IPS-11a (cell line): ENCODE results near the gene PTGDR.

ENCODE experiments used
- H3K4me3 ChIP-seq: one replicate; pipeline ENCODE4 v1.5.1; 2013; ENCODE audit warnings: low read depth, low read length, control low read depth

PTGDR gene

DNA sequence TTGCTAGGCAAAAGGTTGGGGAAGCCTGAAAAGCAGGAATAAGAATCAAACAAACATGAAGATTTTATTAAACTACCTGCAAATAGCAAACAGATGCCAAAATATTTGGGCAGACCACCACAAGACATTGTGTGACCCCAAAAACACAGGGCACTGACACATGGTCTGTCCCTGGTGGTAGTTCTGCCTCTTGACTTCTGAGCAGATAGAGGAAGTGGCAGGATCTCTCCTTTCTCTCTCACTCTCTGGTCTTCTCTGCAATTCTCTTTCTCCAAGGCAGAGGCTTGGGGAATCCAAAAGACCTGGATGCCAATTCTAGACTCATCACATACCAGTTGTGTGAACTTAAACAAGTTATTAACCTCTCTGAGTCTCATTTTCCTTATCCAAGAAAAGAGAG is 4.3 kb upstream of the PTGDR start:
- no peak overlapping the region for H3K4me3 ChIP-seq

DNA sequence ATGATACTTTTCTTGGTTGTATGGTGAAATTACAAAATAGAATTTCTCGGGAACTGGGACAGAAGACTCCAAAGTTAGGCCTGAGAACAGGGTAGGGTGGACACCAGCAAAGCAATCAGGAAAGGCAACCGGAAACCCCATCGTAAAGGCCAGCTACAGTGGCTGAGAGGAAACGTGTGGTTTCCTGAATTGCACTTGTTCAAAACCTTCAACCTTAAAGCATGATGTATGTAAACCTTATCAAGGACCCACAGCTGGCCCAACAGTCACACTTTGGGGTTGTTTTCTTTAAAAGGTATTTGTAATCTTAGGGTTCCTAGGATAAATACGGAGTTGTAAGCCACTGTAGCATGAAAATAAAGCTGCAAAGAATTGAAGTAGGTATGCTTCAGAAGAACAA is 2.2 kb upstream of the PTGDR start:
- H3K4me3 ChIP-seq: no peak overlapping the region

DNA sequence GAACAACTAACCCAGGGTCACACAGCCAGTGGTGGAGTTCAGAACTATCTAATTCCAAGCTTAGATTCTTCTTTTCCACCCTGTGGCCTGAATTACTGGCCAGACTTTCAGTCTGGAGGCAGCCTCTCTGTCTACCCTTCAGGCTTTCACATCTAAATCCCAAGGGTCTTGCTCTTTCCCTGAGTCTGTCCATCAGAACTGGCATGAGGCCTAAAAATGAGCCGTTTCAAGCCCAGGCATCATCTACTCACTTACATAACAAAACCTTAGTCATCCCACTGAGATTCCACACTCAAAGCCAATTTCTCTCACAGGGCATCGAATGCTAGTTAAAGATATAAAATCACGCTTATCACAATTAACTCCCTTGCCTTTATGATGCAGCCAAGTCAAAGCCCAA is 1.3 kb upstream of the PTGDR start:
- H3K4me3 ChIP-seq: no peak overlapping the region

DNA sequence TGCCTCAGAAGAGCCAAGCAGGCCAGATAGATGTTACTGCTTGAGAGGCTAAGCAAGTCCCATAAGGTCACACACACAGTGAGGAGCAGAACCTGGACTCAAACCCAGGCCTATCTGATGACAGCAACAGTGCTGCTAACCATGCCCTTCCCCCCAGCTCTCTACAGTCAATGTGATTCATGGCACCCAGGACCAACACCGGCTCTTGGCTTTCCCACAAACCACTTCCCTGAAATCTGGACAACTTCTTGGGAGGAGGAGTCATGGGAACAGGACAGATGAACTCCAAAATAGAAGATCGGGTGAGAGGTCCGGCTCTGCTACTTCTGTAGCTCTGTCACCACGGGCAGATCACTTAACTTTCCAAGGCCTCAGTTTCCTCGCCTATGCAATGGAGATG is 716 bp upstream of the PTGDR start:
- H3K4me3 ChIP-seq: no peak overlapping the region

DNA sequence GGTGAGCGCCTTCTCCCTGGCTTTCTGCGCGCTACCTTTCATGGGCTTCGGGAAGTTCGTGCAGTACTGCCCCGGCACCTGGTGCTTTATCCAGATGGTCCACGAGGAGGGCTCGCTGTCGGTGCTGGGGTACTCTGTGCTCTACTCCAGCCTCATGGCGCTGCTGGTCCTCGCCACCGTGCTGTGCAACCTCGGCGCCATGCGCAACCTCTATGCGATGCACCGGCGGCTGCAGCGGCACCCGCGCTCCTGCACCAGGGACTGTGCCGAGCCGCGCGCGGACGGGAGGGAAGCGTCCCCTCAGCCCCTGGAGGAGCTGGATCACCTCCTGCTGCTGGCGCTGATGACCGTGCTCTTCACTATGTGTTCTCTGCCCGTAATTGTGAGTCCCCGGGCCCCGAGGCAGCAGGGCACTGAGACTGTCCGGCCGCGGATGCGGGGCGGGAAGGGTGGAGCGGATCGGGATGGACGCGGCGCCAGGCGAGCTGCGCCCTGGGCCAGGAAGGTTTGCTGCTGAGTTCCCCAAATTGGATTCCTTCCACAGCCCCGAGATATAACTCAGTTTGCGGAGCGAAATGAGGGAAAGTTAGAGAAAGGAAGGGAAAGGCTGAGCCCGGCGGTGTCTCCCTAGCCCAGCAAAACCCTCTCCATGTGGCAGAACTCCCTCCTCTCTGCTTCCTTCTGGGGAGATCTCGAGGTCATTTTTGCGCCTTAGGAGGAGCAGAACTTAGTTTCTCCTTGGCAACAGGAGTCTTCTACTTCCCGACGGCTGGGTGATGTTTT is 972 bp downstream of the PTGDR start:
- H3K4me3 ChIP-seq: peak overlapping the region; percentile 44

DNA sequence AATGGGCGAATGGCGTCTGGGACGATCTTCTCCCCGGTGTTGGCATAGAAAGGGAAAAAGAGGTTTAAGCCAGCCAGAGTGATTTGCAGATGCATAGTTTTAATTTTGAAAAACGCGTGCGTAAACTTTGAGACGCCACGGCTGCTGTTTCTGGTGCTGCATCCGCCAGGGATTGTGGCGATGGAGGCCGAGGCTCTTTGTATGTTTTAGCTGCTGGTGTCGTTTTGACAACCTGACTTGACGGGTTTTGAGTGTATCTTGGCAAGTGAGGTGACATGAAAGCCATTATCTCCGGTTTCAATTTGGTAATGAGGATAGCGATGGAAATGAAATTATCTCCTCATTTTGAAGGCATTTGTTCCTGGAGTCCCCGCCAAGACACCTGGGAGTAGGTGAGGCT is 1.6 kb downstream of the PTGDR start:
- no peak overlapping the region for H3K4me3 ChIP-seq

DNA sequence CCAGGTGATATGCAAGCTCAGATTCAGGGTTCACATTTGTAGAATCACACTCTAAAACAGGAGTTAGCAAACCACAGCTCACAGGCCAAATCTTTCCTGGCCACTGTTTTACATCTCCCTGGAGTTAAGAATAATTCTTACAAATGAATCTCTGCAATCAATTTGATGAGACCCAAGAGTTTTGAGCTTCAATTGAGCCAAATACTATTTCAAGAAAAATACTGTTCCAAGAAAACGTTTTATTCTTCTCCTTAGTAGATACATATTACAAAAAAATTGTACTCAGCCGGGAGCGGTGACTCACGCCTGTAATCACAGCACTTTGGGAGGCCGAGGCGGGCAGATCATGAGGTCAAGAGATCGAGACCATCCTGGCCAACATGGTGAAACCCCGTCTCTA is 2.5 kb downstream of the PTGDR start:
- no peak overlapping the region for H3K4me3 ChIP-seq

DNA sequence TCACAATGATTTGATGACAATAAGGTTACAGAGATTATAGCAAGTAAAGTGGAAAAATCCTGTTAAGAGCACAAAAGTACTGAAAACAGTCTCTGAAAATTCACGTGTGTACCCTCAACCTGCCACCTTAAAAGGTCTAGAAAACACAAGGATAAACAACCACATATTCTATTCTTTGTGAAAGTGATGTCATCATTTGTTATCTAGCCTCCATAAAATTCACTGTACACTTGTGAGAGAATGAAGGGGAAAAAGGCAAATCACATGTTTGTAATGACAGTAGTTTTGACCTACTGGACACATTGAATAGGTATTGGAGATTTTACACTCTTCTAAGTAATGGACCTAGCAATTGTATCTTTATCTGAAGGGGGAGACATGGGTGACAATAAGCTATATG is 4.0 kb downstream of the PTGDR start:
- no peak overlapping the region for H3K4me3 ChIP-seq

DNA sequence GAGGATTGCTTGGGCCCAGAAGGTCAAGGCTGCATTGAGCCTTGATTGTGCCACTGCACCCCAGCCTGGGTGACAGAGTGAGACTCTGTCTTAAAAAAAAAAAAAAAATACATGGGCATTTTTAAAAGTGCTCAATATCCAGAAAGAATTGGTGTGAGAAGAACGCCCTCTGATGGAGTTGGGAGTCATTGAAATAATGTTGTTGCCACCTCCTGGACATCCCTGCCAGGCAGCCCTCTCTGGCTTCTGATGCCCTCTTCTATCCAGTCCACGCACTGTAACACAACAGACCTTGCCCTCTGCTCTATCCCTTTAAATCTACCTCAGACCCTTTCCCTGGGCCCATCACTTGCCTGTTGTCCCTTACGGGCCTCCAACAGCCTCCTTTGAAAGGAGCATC is 4.9 kb downstream of the PTGDR start:
- H3K4me3 ChIP-seq: no peak overlapping the region

DNA sequence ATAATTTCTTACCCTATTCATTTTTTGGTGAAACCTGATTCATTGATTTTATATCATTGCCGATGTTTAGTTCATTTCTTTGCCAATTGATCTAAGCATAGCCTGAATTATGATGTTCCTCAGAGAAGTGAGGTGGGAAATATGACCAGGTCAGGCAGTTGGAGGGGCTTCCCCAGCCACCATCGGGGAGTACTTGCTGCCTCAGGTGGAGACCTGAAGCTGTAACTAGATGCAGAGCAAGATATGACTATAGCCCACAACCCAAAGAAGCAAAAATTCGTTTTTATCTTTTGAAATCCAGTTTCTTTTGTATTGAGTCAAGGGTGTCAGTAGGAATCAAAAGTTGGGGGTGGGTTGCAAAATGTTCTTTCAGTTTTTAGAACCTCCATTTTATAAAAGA is 7.9 kb downstream of the PTGDR start:
- no peak overlapping the region for H3K4me3 ChIP-seq

DNA sequence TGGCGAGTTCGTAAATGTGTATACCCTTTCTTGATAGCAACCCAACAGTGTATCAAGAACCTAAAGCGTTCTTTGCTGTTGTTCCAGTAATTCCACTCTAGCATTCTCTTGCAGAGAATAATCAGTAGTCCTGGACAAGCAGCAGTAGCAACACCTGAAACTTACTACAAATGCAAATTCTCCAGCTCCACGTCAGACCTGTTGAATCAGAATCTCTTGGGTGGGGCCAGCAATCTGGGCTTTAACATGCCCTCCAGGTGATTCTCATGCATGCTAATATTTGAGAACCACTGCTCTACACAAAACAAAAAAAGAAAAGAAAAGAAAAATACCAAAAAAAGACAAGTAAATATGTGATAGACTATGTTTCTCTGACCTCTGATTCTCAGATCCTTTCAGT is 10.1 kb downstream of the PTGDR start:
- H3K4me3 ChIP-seq: no peak overlapping the region

DNA sequence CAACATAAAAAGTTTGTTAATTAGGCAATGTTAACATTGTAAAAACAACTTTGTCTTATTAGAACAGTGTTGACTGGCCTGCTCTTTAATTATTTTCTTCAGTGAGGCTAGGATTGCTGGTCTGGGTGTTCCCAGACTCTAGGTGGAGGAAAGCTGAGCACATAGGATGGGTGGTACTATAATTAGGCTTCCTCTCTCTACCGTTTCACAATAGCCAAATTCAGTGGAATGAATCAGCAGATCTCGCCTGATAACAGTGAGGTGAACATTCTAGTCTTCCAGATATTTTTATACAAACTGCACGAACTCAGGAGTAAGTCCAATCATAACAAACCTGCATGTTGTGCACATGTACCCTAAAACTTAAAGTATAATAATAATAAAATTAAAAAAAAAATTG is 11.9 kb downstream of the PTGDR start:
- no peak overlapping the region for H3K4me3 ChIP-seq

DNA sequence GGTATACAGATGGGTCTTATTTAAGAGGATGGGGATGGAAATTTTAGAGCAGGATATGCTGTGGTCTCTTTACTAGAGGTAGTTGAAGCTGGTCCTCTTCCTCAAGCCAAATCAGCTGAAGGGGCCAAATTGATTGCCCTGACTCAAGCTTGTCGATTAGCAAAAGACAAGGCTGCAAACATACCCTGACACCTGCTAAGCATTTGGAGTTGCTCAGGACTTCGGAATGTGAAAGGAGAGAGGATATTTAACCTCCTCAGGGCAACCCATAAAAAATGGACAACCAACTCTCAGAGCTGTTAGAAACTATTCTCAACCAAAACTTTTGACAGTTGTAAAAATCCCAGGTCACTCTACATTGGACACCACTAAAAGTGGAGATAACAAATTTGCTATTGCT is 15.6 kb downstream of the PTGDR start:
- no peak overlapping the region for H3K4me3 ChIP-seq

DNA sequence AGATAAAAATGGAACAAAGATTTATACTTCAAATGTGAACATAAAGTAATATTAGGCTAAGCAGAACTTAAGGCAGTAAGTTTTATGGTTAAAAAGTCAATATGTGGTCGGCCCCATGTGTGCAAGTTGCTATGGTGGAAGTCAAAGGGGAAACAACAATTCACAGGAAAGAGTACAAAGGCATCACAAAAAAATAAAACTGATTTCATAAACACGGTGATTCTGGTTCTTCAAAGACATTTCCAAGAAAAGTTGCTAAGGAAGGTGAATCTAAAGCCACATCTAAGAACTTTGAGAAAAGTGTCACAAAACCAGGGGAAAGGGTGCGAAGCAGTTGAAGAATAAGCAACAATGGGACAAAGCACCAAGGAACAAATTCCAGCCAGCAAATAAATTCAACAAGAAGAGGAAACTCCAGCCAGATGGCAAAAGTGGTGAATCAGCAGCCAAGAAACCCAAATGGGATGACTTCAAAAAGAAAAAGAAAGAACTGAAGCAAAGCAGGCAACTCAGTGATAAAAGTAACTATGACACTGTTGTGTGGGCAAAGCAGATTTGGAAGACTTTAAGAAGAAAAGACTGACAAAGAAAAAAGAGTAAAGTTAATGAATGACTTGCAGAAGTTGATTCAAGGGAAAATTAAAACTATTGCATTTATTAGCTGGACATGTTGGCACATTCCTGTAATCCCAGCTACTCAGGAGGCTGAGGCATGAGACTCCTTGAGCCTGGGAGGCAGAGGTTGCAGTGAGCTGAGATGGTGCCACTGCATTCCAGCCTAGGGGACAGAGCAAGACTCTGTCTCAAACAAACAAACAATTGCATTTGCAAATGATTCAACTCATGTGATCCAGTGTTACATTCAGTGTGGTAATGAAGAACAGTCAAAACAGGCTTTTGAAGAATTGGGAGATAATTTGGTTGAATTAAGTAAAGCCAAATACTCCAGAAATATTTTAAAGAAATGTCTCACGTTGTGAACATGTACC is 19.5 kb downstream of the PTGDR start:
- no peak overlapping the region for H3K4me3 ChIP-seq

DNA sequence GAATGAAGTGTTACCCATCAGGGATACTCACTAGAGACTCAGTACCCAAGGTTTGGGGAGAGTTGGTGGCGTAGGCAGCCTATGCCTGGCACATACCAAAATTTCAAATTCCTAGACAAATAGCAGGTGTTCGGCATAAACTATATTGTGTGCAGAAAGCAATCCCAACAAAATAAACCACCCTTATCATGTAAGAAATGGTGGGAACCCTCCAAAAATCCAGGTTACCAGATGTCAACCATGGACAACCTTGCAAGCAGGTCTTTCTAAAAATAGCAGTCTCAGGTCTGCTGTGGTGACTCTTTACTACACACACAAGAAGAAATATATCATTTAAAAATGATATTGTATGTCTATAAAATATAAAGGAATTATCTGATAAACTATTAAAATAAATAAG is 28.9 kb downstream of the PTGDR start:
- no peak overlapping the region for H3K4me3 ChIP-seq

DNA sequence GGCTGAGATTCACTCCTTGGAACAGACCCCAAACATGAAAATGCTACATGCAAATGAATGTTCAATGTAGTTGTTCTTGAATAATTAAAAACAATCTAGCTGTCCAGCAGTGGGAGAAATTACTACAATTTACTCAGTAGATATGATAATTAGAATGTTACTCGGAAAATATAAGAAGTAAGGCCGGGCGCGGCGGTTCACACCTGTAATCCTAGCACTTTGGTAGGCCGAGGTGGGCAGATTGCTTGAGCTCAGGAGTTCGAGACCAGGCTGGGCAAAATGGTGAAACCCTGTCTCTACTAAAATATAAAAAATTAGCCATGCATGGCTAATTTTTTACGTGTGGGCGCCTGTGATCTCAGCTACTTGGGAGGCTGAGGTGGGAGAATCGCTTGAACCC is 31.3 kb downstream of the PTGDR start:
- no peak overlapping the region for H3K4me3 ChIP-seq

DNA sequence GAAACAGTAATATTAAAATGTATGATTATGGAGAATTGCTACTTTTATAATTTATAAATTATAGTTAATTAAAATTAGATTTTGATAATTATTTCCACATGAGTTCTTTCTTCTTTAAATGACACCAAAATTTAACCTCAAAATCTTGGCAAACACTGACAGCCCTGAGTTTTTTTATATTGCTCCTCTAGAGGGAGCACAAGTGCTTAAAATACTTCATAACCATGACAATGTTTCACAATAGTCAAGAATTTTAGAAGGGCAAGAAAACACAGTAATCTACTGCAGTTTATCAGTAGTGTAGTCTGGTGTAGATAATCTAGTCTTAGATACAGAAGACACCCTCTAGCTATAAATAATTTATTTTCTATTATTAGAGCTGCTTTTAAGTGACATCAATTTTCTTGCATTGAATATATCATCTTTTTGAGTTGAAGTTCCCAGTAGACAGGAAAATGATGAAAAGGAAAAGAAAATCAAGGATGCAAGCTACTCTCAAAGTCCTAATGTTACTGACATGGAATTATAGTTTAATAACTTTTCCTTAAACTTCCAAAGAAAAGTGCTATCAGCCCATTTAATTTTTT is 32.3 kb downstream of the PTGDR start:
- no peak overlapping the region for H3K4me3 ChIP-seq

DNA sequence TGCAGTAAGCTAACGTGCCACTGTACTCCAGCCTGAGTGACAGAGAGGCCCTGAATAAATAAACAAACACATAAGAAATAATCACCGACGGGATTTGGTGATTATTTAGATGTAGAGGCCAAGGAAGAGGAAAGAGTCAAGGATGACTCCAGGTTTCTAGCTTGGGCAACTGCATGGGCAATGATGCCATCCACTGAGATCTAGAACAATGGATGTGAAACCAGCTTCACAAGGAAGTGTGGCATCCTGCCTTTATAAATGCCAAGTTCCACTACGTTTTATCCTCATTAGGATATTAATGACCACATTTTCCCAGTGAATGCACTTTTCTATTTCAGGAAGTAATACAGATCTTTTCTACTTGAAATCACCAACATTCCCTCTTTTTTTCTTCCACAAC is 35.7 kb downstream of the PTGDR start:
- no peak overlapping the region for H3K4me3 ChIP-seq

DNA sequence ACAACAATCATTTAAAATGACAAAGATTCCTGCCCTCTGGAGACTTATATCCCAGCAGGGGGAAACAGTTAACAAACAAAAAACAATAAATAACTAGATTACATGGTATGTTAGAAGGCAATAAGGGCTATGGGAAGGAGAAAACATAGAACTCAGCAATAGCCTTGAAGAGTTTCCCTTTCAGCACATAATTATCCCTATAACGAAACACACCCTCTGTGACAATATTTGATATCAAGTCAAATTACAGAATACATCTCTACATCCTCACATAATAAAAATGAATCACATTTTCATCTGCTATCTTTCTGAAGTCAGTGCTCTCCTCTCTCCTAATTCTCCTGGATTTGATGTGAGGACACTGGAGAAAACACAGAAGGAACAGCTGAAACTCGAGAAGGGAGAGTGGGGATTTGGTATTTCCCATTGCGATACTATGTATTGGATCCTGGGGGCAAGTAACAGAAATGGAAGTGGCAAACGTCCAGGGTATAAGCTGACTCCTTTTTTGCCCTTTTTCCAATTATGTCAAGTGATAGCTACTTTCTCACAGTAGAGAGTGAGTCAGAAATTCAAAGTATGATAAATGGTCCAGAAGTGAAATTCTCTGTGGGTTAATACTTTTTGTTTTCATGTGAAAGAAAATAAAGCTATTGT is 36.9 kb downstream of the PTGDR start:
- no peak overlapping the region for H3K4me3 ChIP-seq

DNA sequence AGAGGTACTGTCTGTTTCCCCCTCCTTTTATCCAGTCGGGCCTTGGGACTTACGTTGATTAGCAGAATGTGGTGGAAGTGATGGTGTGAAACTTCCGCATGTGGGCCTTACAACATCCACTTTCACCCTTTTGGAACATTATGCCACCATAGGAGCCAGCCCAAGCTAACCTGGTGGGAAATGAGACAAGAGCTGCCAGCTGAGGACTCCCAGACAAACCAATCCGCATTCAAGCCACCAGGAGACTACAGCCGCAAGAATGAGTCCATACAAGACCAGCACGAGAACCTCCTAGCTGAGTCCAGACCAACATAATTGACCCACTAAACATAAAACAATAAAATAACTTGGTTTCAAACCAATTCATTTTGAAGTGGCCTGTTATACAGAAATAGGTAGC is 37.5 kb downstream of the PTGDR start:
- H3K4me3 ChIP-seq: no peak overlapping the region

DNA sequence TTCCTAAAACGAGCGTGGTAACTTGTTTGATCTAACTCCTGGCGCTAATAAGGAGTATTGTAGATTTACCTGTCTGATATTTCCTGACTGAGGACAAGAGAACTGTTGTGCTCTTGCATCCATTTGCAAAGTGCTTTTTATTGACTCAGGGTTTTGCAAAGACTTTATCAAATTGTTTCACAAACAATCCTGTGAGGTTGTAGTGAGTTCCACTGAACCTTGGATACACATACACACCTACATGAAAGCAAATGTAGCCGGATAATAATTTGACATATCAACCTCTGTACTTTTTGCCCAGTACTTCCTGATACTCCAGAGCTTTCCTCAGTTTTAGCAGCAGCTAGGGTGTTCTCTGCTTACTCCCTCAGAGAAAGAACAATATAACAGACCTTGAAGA is 39.9 kb downstream of the PTGDR start:
- no peak overlapping the region for H3K4me3 ChIP-seq
